Measurements from ENCODE around the gene FIGN. TPM values are rescaled to one million over a fixed set of nuclear protein-coding genes. Genes with fewer than 3 reads are reported as not detected.

Gene FIGN
- total RNA-seq, 1 experiment from 2014 or later, result not detected

- H4K20me1 ChIP-seq (ENCODE audit: insufficient read depth), result no peaks in the 10 kb centered on the region; the same call in 1 of the 2 replicates
- intact Hi-C loops (cut with micrococcal nuclease), result no loop called here
- H3K4me2 ChIP-seq (ENCODE audit: low read length), result no peak overlapping the region
- no peaks in the 10 kb centered on the region for H3K9me3 ChIP-seq (ENCODE audit: control insufficient read depth in 1 of 2, insufficient read depth in 1 of 2, low read depth in 1 of 2, low read length in 2 of 2)
- H3K9ac ChIP-seq (ENCODE audit: low read length), result no peak overlapping the region
- no peaks in the 10 kb centered on the region for H3K4me1 ChIP-seq (ENCODE audit: control insufficient read depth in 1 of 2, insufficient read depth in 2 of 2, low read length in 2 of 2)
- H2AFZ ChIP-seq (ENCODE audit: low read depth, low read length, poor library complexity, severe bottlenecking), result no peak overlapping the region
- ChIA-PET RAD21 (ENCODE audit: low non-redundant PET in 1 of 2, low total read pairs in 2 of 2, uncharacterized antibody in 2 of 2, unreplicated experiment in 2 of 2) (no interaction called here), POLR2A (no interaction called here), CTCF (no interaction called here)
- no peaks in the 10 kb centered on the region for H3K36me3 ChIP-seq (ENCODE audit: control insufficient read depth in 1 of 2, insufficient read depth in 2 of 2, low read length in 2 of 2)
- no peaks in the 10 kb centered on the region for H3K79me2 ChIP-seq (ENCODE audit: insufficient read depth, low read length)
- no peak overlapping the region for H3K4me3 ChIP-seq (replicated peaks in 1 of 2; ENCODE audit: low read depth in 1 of 2, low read length in 2 of 2)
- ATAC-seq (no peak), DNase-seq (ENCODE audit: low read depth, low spot score) (no peak)
- no TSS peak for BruUV-seq (replicated peaks)
- H3K9me2 ChIP-seq (ENCODE audit: insufficient read depth), result no peaks in the 10 kb centered on the region
- no peak overlapping the region for H3K27ac ChIP-seq (ENCODE audit: low read depth, low read length)
- H3K27me3 ChIP-seq (ENCODE audit: insufficient read depth, low read length), result peaks cover 39% of the 10 kb centered on the region
- TF ChIP-seq EZH2phosphoT487 (IDR thresholded peaks at IDR 0.05; ENCODE audit: borderline replicate concordance), result no peak
- TF ChIP-seq ELF1 (IDR thresholded peaks at IDR 0.05; ENCODE audit: borderline replicate concordance, low read depth), result no peak
Observed at GRCh38 chr2:163708265-163708664, 27.5 kb downstream of the FIGN start.

GRCh38 chr2:163703386-163703785 lies 32.4 kb downstream of the FIGN start:
- H3K27ac ChIP-seq (ENCODE audit: low read depth, low read length), result no peak overlapping the region
- no TSS peak for BruUV-seq (replicated peaks)
- H3K9me2 ChIP-seq (ENCODE audit: insufficient read depth), result no peaks in the 10 kb centered on the region
- POLR2A ChIA-PET, result no interaction called here
- peaks cover 38% of the 10 kb centered on the region for H3K27me3 ChIP-seq (ENCODE audit: insufficient read depth, low read length)
- CTCF ChIA-PET, result no interaction called here
- no peaks in the 10 kb centered on the region for H3K79me2 ChIP-seq (ENCODE audit: insufficient read depth, low read length)
- no peak overlapping the region for H3K4me2 ChIP-seq (ENCODE audit: low read length)
- RAD21 ChIA-PET (ENCODE audit: low non-redundant PET in 1 of 2, low total read pairs in 2 of 2, uncharacterized antibody in 2 of 2, unreplicated experiment in 2 of 2), result no interaction called here
- H3K4me1 ChIP-seq (ENCODE audit: control insufficient read depth in 1 of 2, insufficient read depth in 2 of 2, low read length in 2 of 2), result no peaks in the 10 kb centered on the region
- no peaks in the 10 kb centered on the region for H3K9me3 ChIP-seq (ENCODE audit: control insufficient read depth in 1 of 2, insufficient read depth in 1 of 2, low read depth in 1 of 2, low read length in 2 of 2)
- no peak overlapping the region for H2AFZ ChIP-seq (ENCODE audit: low read depth, low read length, poor library complexity, severe bottlenecking)
- no peak overlapping the region for H3K9ac ChIP-seq (ENCODE audit: low read length)
- DNase-seq (ENCODE audit: low read depth, low spot score) (no peak), ATAC-seq (no peak)
- no peaks in the 10 kb centered on the region for H3K36me3 ChIP-seq (ENCODE audit: control insufficient read depth in 1 of 2, insufficient read depth in 2 of 2, low read length in 2 of 2)
- H4K20me1 ChIP-seq (ENCODE audit: insufficient read depth), result no peaks in the 10 kb centered on the region; the same call in 1 of the 2 replicates
- intact Hi-C loops (cut with micrococcal nuclease), result no loop called here
- TF ChIP-seq CTCF (IDR thresholded peaks at IDR 0.05 in 2 of 3, conservative IDR thresholded peaks at IDR 0.05 in 1 of 3; ENCODE audit: borderline replicate concordance in 1 of 3, insufficient read depth in 1 of 3, low read depth in 2 of 3, low read length in 2 of 3) (no peak), CEBPB (IDR thresholded peaks at IDR 0.05; ENCODE audit: low read depth) (no peak), EGR1 (IDR thresholded peaks at IDR 0.05; ENCODE audit: low read depth) (no peak), RAD21 (IDR thresholded peaks at IDR 0.05; ENCODE audit: low read depth) (no peak), ZFX (IDR thresholded peaks at IDR 0.05) (no peak), CBX3 (IDR thresholded peaks at IDR 0.05; ENCODE audit: low read depth) (no peak)
- TF ChIP-seq, protein P1, sequence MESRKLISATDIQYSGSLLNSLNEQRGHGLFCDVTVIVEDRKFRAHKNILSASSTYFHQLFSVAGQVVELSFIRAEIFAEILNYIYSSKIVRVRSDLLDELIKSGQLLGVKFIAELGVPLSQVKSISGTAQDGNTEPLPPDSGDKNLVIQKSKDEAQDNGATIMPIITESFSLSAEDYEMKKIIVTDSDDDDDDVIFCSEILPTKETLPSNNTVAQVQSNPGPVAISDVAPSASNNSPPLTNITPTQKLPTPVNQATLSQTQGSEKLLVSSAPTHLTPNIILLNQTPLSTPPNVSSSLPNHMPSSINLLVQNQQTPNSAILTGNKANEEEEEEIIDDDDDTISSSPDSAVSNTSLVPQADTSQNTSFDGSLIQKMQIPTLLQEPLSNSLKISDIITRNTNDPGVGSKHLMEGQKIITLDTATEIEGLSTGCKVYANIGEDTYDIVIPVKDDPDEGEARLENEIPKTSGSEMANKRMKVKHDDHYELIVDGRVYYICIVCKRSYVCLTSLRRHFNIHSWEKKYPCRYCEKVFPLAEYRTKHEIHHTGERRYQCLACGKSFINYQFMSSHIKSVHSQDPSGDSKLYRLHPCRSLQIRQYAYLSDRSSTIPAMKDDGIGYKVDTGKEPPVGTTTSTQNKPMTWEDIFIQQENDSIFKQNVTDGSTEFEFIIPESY (IDR thresholded peaks at IDR 0.05; ENCODE audit: extremely low read depth, insufficient replicate concordance, low read length), result no peak
- no peak overlapping the region for H3K4me3 ChIP-seq (replicated peaks in 1 of 2; ENCODE audit: low read depth in 1 of 2, low read length in 2 of 2)

All from HCT116 (cell line).